H54 (cell line): Measurements from ENCODE around the gene CARMIL1.
"Not testable (repeated sequence)": the region's sequence is repeated elsewhere in the genome, so short reads cannot be mapped to it uniquely, and the experiment has no call there.

Source experiments
- DNase-seq: peaks from one replicate; pipeline ENCODE4 v3.0.0; 2011; ENCODE audit warnings: low spot score, mixed read lengths; ENCODE audit not compliant: insufficient read length
- FAIRE-seq: peaks from 3 replicates; lab custom pipeline; 2011; peaks lifted over from hg19 to GRCh38; lab: Jason Lieb, UNC
- POLR2A ChIP-seq: IDR thresholded peaks from 2 replicates; pipeline ENCODE4 v1.6.1; 2011; ENCODE audit warnings: low read depth, mild to moderate bottlenecking, low read length

The CARMIL1 gene

DNA sequence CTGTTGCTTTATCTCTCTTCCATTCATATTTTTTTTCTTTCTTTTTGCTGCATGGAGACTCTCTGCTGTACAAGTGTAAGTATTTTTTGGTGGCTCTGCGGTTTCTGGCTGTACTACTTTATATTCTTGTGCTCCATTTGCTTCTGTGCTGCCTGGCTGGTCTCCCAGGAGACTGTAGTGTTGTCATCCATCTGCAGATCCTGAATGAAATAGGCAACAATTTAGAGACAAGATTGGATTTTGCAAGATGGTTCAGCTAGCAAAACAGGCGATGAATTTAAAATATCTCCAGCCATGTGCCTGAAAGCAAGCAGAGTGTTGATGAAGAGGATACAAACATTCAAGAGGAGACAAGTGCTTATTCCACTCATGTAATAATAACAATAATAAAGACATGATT, 297.7 kb downstream of the CARMIL1 start:
- DNase-seq (no peak), FAIRE-seq (no peak)
- TF ChIP-seq POLR2A: no peak

DNA sequence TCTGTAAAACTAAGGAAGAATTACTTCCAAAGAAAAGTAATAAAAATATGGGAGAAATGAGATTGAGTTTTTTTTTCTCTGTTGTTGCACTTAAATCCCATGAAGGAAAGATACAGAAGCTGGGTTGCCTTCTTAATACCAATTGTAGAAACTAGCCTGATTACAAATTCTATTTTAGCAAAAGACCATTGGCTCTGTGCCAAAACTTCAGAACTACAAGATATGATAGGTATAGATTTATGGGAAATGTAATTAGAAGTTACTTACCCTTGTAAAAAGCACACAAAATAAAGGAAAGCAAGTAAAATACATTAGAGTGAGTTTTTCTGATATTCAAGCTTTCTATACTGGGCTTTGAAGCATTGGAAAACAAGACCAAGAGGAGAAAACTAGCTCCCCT, 299.4 kb downstream of the CARMIL1 start:
- DNase-seq (no peak), FAIRE-seq (no peak)
- TF ChIP-seq POLR2A: no peak

DNA sequence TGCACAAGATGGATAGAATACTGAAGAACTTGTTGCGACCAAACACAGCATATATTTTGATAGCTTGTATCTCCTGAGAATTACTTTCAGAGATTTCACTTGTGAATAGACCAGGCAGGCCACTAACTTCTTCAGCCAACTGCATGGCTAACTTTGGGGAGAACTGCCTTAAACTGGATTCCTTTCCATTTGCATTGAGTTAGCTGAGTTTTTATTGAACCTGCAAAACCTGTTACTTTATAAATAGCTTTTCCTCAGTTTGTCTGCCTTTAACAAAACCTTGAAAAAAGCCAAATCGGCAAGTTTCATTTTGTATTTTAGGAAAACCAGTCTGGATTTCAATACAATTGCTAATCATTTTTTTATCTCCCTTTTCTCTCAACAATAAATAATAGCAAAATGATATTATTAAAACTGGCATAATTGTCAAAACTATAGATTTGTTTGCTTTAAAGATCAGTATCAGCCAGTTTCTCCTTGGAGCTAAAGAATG, 300.3 kb downstream of the CARMIL1 start:
- DNase-seq (no peak), FAIRE-seq (no peak)
- TF ChIP-seq POLR2A: no peak

DNA sequence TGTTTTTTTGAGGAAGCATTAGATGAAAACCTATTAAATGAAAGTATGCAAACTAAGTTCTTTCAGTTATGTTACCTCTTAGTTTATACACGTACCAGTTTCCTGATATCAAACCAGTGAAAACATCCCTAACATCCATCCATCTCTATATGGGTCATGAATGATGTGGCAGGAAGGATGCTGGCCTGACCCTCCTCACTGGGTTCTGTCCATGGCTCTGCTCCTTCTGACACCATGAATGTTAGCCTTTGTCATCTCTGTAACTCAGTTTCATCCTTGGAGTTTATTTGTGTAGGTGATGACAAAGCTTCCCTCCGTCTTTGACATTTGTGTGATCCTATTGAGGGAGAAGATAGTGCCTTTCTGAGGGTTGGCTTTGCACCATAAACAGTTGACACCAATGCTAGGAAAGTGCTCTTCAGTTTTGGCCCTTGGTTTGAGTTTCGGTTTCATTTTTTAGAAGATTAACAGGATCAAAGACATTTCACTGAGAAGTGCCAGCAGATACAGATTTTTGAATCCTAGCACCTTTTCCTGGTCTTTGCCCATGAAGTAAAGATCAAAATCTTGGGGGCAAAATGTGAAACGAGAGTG, 300.8 kb downstream of the CARMIL1 start:
- FAIRE-seq (peak; percentile 38), DNase-seq (no peak)
- no peak for TF ChIP-seq POLR2A

DNA sequence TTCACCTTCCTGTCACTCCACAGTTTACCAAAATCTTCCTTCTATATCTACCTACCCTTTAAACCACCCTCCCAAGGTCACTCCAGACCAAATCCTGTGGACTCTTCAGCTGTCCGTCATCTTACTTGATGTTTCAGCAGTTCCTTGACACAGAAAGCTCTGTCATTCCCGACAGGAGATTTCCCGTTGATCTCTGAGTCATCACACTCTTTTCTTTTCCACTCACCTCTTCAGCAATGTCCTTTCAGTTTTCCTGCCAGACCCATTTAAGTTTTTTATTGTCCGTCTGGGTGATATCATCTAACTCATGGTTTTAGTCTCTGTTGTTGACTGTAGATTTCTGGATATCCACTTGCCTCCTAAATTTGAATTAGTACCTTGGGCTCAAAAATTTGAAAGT, 302.9 kb downstream of the CARMIL1 start:
- FAIRE-seq (no peak), DNase-seq (no peak)
- no peak for TF ChIP-seq POLR2A

DNA sequence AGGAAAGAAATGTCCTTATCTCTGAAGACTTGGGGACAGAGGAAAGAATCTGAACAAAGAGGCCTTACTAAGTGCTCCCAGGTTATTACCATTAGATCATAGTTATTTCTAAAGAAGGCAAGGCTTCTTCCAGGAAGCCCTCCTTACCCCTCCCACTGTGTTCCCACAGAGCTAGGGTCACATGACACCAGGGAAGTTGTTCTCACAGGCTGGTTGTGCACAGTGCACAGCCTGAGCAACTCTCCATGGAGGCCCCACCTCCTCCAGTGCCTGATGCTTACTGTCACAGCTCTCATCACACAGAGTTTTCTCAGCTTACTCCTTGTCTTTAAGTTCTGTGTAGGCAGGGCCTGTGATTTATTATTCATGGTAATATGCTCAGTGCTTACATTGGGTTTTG, 303.9 kb downstream of the CARMIL1 start:
- DNase-seq (no peak), FAIRE-seq (no peak)
- no peak for TF ChIP-seq POLR2A

DNA sequence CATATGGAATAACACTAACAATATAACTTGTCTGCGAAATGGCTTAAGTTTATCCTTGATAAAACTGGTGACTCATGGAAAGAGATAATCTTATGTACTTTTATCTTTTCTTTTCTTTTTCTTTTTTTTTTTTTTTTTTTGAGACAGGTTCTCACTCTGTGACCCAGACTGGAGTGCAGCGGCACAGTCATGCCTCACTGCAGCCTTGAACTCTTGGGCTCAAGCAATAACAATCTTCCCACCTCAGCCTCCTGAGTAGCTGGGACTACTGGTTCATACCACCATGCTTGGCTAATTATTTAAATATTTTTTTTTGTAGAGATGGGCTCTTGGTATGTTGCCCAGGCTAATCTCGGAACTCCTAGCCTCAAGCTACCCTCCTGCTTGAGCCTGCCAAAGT, 304.7 kb downstream of the CARMIL1 start:
- TF ChIP-seq POLR2A: no peak
- DNase-seq (no peak), FAIRE-seq (no peak)

DNA sequence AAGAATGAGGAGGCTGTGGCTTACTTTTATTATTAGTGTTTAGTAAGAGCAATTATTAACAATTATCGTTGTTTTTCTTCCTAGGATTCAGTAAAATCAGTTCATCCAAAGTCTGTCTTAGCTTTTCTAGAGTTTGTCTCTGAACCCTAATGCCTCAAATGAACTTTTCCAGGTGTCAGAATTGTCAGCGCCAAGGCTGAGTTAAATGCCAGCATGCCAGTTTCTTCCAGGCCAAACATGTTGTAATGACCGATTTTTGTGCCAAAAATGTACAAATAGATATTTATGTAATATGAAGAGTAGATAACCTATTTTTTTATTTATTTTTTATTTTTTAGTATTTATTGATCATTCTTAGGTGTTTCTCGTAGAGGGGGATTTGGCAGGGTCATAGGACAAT, 306.1 kb downstream of the CARMIL1 start:
- TF ChIP-seq POLR2A: no peak
- FAIRE-seq (no peak), DNase-seq (no peak)

DNA sequence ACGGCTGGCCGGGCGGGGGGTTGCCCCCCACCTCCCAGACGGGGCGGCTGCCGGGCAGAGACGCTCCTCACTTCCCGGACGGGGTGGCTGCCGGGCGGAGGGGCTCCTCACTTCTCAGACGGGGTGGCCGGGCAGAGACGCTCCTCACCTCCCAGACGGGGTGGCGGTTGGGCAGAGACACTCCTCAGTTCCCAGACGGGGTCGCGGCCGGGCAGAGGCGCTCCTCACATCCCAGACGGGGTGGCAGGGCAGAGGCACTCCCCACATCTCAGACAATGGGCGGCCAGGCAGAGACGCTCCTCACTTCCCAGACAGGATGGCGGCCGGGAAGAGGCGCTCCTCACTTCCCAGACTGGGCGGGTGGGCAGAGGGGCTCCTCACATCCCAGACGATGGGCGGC, 306.9 kb downstream of the CARMIL1 start:
- FAIRE-seq, DNase-seq: not testable (repeated sequence)

DNA sequence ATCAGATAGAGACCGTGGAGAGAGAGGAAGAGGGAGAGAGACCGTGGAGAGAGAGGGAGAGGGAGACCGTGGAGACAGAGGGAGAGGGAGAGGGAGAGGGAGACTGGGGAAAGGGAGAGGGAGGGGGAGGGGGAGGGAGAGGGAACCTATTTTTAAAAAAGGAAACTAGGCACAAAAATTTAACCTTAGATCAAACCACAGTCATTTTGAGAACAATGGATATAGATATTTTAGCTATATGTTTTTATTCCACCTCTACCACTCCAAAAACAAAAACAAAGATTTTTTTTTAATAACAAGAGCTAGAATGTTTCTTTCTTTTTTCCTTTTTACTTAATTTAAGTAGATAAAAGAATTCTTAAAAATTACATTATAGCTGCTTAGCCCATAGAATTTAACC, 307.8 kb downstream of the CARMIL1 start:
- no peak for TF ChIP-seq POLR2A
- FAIRE-seq (no peak), DNase-seq (no peak)

DNA sequence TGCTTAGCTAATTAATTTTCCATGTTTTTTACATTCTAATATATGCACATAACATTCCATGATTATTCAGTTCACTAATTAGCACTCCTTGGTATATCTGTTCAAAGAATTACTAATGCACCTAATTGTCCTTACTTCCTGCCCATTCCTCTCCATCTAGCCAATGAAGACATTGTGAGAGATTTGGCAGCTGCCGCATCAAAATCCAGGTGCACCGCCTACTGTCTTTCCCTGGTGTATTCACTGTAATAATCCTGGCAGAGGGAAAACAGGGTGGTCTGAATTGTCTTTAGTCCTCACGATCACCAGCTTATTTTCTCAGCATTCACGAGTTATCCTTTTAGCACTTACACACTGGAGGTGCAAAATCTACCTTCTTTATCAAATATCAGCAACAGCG, 311.8 kb downstream of the CARMIL1 start:
- FAIRE-seq: no peak
- no peak for DNase-seq
- TF ChIP-seq POLR2A: no peak

DNA sequence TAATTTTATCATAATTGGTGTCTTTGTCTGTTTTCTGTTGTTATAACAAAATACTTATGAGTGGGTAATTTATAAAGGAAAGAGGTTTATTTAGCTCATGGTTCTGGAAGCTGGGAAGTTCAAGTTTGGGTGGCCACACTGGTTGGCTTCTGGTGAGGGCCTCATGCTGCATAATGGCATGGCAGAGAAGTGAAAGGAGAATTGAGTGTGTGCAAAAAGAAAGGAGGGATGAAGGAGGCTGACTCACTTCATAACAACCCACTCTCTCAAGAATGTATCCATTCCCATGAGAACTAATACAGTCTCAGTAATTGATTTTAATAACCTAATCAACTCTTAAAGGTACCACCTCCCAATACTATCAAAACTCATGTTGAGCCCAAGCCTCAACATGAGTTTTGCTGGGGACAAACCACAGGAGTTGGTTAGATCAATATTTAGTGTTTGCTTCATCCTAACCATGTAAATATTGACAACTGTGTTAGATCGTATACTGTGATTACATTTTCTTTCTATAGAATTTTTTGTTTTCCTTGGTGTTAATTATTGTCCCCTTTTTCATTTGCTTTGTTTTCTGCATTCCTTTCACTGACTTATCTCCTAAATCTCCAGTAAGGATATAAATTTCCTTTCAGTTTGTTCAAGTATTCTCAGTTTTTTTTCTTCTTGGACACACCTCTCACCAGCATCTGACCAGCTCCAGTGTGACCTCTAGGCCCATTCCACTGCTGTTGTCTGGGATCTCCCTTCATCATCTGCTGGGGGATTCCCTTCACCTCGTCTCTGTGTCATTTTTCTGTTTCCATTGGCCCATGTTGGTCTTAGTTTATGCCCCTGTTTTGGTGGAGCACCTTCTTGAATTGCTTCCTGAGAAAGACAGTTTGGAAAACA, 318.0 kb downstream of the CARMIL1 start:
- FAIRE-seq (no peak), DNase-seq (no peak)
- TF ChIP-seq POLR2A: no peak

DNA sequence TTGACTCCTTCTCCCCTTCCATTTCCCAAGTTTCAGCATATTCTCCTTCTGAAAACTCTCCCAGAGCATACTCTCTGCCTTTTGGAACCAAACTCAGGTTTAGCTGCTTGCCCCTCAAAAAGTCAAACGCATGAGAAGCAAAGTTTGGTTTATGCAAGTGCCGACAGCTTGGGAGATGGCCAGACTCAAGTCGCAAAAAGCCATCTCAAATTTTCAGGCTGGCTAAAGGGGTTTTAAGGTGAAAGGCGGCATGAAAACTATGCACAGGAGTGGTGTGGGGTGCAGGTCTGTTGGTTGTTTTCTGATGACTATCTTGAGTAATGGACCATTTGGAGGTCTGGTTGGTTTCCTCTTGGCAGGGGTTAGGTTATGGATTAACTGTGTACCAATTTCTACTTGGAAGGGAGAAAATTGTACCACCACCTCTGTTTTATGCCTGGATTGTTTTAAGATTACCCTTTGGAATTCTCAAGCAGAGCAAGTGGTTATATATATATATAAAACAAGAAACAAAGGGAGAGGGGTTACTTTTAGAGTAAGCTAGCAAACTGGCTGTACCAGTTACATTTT, 320.4 kb downstream of the CARMIL1 start:
- no peak for FAIRE-seq
- TF ChIP-seq POLR2A: no peak

DNA sequence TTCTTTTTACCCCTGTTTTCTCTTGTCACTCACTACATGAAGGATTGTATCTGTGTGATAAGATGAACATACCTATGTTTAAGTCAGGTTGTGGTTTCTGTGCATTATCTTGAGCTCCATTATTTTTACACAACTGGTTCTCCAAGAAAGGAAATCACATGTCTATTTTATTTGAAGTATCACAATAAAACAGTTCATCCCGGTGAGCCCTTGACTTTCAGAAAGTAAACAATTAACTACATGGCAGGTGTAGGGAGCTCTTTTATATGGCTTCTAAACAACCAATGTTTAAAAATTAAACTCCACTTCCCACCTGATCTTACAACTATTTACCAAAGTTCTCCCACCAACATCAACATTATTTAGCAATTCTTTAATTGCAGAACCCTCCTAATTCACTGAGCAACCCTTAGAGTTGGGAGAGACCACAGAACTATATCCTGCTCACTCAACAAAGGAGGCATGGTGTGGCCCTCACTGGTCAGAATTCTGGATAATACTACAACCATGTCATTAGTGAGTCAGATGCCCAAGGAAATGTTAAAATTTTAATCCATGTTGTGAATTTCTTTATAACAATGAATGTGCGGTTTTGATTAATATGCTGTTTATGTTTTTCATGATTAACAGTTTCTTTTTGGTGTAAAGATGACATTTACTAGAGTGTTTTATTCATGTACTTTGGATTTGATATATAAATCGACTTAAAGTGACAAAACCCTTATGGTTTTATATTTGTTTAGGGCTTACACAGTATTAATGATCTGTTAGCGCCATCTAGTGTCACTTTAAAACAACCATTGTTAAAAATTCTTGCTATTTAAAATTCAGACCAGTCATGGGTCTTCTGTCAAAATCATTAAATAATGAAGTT, 322.9 kb downstream of the CARMIL1 start:
- FAIRE-seq (peak; percentile 50), DNase-seq (peak; percentile 24)
- no peak for TF ChIP-seq POLR2A

More for the DNA sequence above, 320.4 kb downstream of the CARMIL1 start:
- DNase-seq: no peak

DNA sequence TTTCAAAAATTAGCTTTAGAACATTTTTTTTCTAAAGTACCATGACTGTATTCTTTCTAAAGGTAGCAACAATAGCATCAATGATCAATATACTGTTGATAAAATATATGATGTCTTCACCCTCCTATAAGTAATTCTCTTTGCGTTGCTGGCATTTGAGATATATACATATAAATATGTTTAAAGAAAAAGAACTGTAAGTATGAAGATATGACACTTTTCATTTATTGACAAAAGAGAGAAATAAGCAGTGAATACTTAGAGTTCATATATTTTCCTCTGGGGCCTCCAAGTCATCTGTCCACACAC, 323.5 kb downstream of the CARMIL1 start:
- no peak for TF ChIP-seq POLR2A
- FAIRE-seq (no peak), DNase-seq (no peak)
